CD4-positive, alpha-beta T cell (primary cell): ENCODE results near the gene CHCHD5. TPM values are rescaled to one million over a fixed set of nuclear protein-coding genes. Genes with fewer than 3 reads are reported as not detected.
A peak's percentile ranks its signal among the peaks of the same experiment; 100 is the strongest.

Source experiments
- ATAC-seq: fragments of 200-7000 bp; cut with Tn5 transposase; one replicate; pipeline ENCODE4 v1.10.0; 2022; ENCODE audit warnings: mild to moderate bottlenecking; ENCODE audit not compliant: poor library complexity
- CTCF ChIA-PET: fragments of 350-600 bp; sonication (Branson Sonifier 250); formaldehyde crosslinking; loops from one replicate; lab custom pipeline; 2021; ENCODE audit warnings: antibody characterized with exemption, inconsistent platforms; lab: Charles Lee
- POLR2A ChIA-PET: fragments of 350-600 bp; sonication (Branson Sonifier 250); formaldehyde crosslinking; loops from one replicate; lab custom pipeline; 2021; ENCODE audit warnings: antibody characterized with exemption, inconsistent platforms; lab: Charles Lee
- DNase-seq, 14 experiments: peaks; one replicate each; pipeline ENCODE4 v3.0.0-alpha.2; 2013 to 2020; ENCODE audit warnings: mixed read lengths in 2 of 14
- H3K27ac ChIP-seq, 2 donors: one replicate each; pipeline versions ENCODE4 v1.5.1 to v1.7.0; 2013; ENCODE audit warnings: low read length in 2 of 2, low read depth in 1 of 2, mild to moderate bottlenecking in 1 of 2
- H3K27me3 ChIP-seq, 2 experiments: 1 replicate in 1 of 2; 2 replicates in 1 of 2; pipeline versions ENCODE4 v1.6.1 to v1.7.0; 2013; ENCODE audit warnings: low read length in 2 of 2, control low read depth in 1 of 2, mild to moderate bottlenecking in 1 of 2, moderate library complexity in 1 of 2; ENCODE audit not compliant: insufficient read depth in 2 of 2, control insufficient read depth in 1 of 2
- H3K36me3 ChIP-seq: one replicate; pipeline ENCODE4 v1.6.1; 2013; ENCODE audit warnings: low read length, control low read depth; ENCODE audit not compliant: insufficient read depth
- H3K4me1 ChIP-seq: one replicate; pipeline ENCODE4 v1.6.1; 2013; ENCODE audit warnings: low read length, control low read depth; ENCODE audit not compliant: insufficient read depth
- H3K4me3 ChIP-seq: one replicate; pipeline ENCODE4 v1.5.1; 2013; ENCODE audit warnings: mild to moderate bottlenecking, low read length, moderate library complexity
- H3K9me3 ChIP-seq, 2 experiments: 1 replicate in 1 of 2; 2 replicates in 1 of 2; pipeline versions ENCODE4 v1.6.1 to v1.7.0; 2013; ENCODE audit warnings: low read length in 2 of 2, mild to moderate bottlenecking in 2 of 2, control low read depth in 1 of 2, moderate library complexity in 1 of 2; ENCODE audit not compliant: control insufficient read depth in 1 of 2, insufficient read depth in 1 of 2
- H3K27ac Mint-ChIP-seq: one replicate; pipeline ENCODE4 v1.8.0; 2020; ENCODE audit warnings: mixed read lengths
- H3K27me3 Mint-ChIP-seq: one replicate; pipeline ENCODE4 v1.8.0; 2021; ENCODE audit warnings: mixed read lengths
- H3K36me3 Mint-ChIP-seq: one replicate; pipeline ENCODE4 v1.8.0; 2021; ENCODE audit warnings: low read depth, mixed read lengths
- H3K4me1 Mint-ChIP-seq: one replicate; pipeline ENCODE4 v1.8.0; 2021; ENCODE audit warnings: low read depth, mixed read lengths
- H3K4me3 Mint-ChIP-seq: one replicate; pipeline ENCODE4 v1.8.0; 2020; ENCODE audit warnings: mild to moderate bottlenecking, mixed read lengths
- H3K9me3 Mint-ChIP-seq: one replicate; pipeline ENCODE4 v1.8.0; 2020; ENCODE audit warnings: mixed read lengths
- intact Hi-C, 2 experiments: fragments of 100-400 bp; cut with DNase I in 1 of 2; cut with micrococcal nuclease in 1 of 2; formaldehyde crosslinking; loops; one replicate each; pipeline versions ENCODE4 v1.15.1 to v1.9.0; 2023 to 2025; cut with DNase I, micrococcal nuclease
- total RNA-seq, 174 experiments: library from RNA in 2 of 174; stranded (reverse) in 2 of 174; gene quantifications; one replicate each; pipeline ENCODE4 v1.2.3 and lab custom pipeline; 2021 to 2026
- TF ChIP-seq, protein P1 (sequence below): fragments of 200-600 bp; IDR thresholded peaks from one replicate; pipeline ENCODE4 v1.8.0; 2022; ENCODE audit warnings: antibody characterized with exemption, mild to moderate bottlenecking

Gene CHCHD5
- total RNA-seq, 2 experiments from 2014 or later: 13.4 to 14.3 TPM

- Histone ChIP-seq H3K36me3 (peaks cover 16% of the 10 kb centered on the region), H3K4me1 (peaks cover 24% of the 10 kb centered on the region), H3K27me3 (no peaks in the 10 kb centered on the region), H3K9me3 (no peaks in the 10 kb centered on the region), H3K4me3 (peak within 1 kb of the TSS; percentile 94), H3K27ac (peak within 1 kb of the TSS; percentile 81 to 93)
- ChIA-PET POLR2A (interaction anchor here (0.9 to 1.9 kb wide), 6 partner anchors 41 to 360 kb away, joined by 3 to 5 read pairs (median 4); partner anchors contain the start of gene CHCHD5), CTCF (interaction anchor here (1.4 to 2.0 kb wide), 2 partner anchors 41 to 61 kb away, joined by 6 to 7 read pairs; partner anchors contain the start of gene CHCHD5)
- no peak within 1 kb of the TSS for H3K4me3 Mint-ChIP-seq
- ATAC-seq: peak; percentile 81
- peaks cover 23% of the 10 kb centered on the region for H3K4me1 Mint-ChIP-seq
- no peak within 1 kb of the TSS for H3K27ac Mint-ChIP-seq
- intact Hi-C loops: loop anchor here (2.0 to 5.0 kb wide), 3 partner anchors 42 to 105 kb away; partner anchors contain the start of genes CHCHD5 (in 1 of the 2) and SLC20A1 (in 1 of the 2)
- no peaks in the 10 kb centered on the region for H3K27me3 Mint-ChIP-seq
- no peaks in the 10 kb centered on the region for H3K9me3 Mint-ChIP-seq
- peaks cover 17% of the 10 kb centered on the region for H3K36me3 Mint-ChIP-seq
- TF ChIP-seq, protein P1, sequence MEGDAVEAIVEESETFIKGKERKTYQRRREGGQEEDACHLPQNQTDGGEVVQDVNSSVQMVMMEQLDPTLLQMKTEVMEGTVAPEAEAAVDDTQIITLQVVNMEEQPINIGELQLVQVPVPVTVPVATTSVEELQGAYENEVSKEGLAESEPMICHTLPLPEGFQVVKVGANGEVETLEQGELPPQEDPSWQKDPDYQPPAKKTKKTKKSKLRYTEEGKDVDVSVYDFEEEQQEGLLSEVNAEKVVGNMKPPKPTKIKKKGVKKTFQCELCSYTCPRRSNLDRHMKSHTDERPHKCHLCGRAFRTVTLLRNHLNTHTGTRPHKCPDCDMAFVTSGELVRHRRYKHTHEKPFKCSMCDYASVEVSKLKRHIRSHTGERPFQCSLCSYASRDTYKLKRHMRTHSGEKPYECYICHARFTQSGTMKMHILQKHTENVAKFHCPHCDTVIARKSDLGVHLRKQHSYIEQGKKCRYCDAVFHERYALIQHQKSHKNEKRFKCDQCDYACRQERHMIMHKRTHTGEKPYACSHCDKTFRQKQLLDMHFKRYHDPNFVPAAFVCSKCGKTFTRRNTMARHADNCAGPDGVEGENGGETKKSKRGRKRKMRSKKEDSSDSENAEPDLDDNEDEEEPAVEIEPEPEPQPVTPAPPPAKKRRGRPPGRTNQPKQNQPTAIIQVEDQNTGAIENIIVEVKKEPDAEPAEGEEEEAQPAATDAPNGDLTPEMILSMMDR: no peak
- peak in 13 of 14 experiments; percentile 54 to 85 (median 62) for DNase-seq
These were observed 42.1 kb upstream of the CHCHD5 start, which contains the start of gene POLR1B for GRCh38 chr2:112542123-112542983. Gene POLR1B (plus strand): TSS chr2:112542465. CDS start chr2:112542495, 30 bp downstream.

- POLR2A ChIA-PET: interaction anchor here (0.9 to 1.9 kb wide), 5 partner anchors 33 to 361 kb away, joined by 3 to 5 read pairs (median 4); partner anchors contain the start of gene CHCHD5
- no peaks in the 10 kb centered on the region for H3K27me3 Mint-ChIP-seq
- ATAC-seq (peak; percentile 6), DNase-seq (peak in 3 of 14 experiments; percentile 0 to 16 (median 5))
- CTCF ChIA-PET: interaction anchor here (1.4 to 2.0 kb wide), 2 partner anchors 41 to 62 kb away, joined by 6 to 7 read pairs; partner anchors contain the start of gene CHCHD5
- peaks cover 23% of the 10 kb centered on the region for H3K4me1 Mint-ChIP-seq
- Histone ChIP-seq H3K27ac (peak overlapping the region in 1 of 2 donors; percentile 93), H3K36me3 (peaks cover 23% of the 10 kb centered on the region), H3K4me3 (peak overlapping the region; percentile 94), H3K9me3 (no peaks in the 10 kb centered on the region), H3K27me3 (no peaks in the 10 kb centered on the region), H3K4me1 (peaks cover 24% of the 10 kb centered on the region)
- TF ChIP-seq, protein P1: no peak
- no peak overlapping the region for H3K4me3 Mint-ChIP-seq
- no peak overlapping the region for H3K27ac Mint-ChIP-seq
- peaks cover 25% of the 10 kb centered on the region for H3K36me3 Mint-ChIP-seq
- H3K9me3 Mint-ChIP-seq: no peaks in the 10 kb centered on the region
- intact Hi-C loops: loop anchor here (1.0 to 5.0 kb wide), 4 partner anchors 40 to 104 kb away; partner anchors contain the start of genes CHCHD5 (in 1 of the 2) and SLC20A1 (in 1 of the 2)
These were observed 41.3 kb upstream of the CHCHD5 start for GRCh38 chr2:112542984-112543661.

DNA sequence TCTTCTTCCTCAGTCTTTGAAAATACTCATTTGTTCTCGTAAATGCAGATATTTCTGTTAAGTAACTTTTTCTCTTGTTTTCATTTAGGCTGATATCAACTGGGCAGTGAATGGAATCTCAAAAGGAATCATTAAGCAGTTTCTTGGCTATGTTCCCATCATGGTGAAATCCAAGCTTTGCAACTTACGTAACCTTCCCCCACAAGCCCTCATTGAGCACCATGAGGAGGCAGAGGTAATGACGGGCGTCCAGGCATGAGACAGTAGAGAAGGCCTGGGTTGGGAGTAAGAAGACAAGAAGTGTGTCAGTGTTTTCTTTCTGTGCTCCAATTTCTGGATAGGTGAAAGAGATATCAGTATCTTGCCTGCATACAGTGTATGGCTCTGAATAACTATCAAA is 37.1 kb upstream of the CHCHD5 start:
- Histone ChIP-seq H3K4me3 (no peak overlapping the region), H3K4me1 (peaks cover 17% of the 10 kb centered on the region), H3K27me3 (no peaks in the 10 kb centered on the region), H3K9me3 (no peaks in the 10 kb centered on the region), H3K27ac (no peak overlapping the region), H3K36me3 (peaks cover 63% of the 10 kb centered on the region)
- intact Hi-C loops: no loop called here
- Mint-ChIP-seq H3K27ac (no peak overlapping the region), H3K9me3 (no peaks in the 10 kb centered on the region), H3K4me1 (peaks cover 9% of the 10 kb centered on the region), H3K36me3 (peaks cover 58% of the 10 kb centered on the region), H3K4me3 (no peak overlapping the region), H3K27me3 (no peaks in the 10 kb centered on the region)
- ChIA-PET CTCF (no interaction called here), POLR2A (no interaction called here)
- ATAC-seq (no peak), DNase-seq (no peak)
- TF ChIP-seq, protein P1: no peak
